ENCODE data around the gene MOSPD2.

The MOSPD2 gene

DNA sequence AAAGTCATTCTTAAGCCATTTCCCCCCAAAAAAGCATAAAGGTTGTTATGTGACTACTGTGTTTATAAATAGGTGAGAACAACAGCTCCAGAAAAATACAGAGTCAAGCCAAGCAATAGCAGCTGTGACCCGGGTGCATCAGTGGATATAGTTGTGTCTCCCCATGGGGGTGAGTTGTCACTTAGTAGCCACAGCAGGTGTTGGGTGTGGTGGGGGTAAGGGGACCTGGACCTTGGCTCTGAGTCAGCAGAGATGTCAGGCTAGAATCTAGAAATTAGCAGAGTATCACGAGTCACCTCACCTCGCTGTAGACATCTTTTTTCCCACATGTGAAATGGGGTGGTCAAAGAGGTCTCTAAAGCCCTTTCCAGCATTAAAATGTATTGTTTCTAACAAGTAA is 42.4 kb downstream of the MOSPD2 start:
- no peak for DNase-seq (ENCODE audit: low read depth)

DNA sequence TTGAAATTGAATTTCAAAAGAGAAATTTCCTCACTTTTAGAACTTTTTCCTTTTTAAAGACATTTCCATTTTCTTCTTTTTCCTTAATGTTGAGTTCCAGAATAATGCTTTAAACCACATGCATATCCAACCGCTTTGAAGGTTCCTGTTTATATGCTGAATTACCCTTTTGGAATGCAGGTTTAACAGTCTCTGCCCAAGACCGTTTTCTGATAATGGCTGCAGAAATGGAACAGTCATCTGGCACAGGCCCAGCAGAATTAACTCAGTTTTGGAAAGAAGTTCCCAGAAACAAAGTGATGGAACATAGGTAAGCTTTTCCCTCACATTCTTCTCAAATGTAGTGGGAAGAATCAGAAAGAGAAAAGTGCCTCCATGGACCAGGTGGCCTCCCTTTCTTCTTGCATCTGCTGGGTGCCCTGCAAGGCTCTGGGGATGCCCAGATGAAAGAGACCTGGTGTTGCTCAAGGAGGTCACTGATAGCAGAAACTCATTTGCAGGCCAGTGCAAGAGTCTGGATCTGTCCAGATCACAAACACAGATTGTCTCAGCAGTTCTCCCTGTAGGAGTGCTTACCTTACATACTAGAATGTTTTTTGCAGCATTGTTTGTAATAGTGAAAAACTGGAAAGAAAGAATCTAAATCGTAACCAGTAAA is 42.9 kb downstream of the MOSPD2 start:
- DNase-seq (ENCODE audit: low read depth) = no peak

DNA sequence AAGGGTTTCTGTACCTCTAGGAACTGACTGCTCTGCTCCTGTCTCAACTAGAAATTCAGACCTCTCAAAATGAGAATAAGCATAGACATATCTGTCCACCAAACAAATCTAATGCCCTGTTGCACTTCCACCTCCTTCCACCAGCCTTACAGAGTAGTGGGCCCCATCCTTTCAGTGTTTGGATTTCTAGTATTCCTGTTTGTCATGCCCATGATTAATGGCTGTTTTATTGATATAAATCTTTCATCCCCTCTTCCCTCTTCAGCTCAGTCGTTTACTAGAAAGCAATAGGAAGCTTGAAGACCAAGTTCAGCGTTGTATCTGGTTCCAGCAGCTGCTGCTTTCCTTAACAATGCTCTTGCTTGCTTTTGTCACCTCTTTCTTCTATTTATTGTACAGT is 46.2 kb downstream of the MOSPD2 start:
- no peak for DNase-seq (ENCODE audit: low read depth)

DNA sequence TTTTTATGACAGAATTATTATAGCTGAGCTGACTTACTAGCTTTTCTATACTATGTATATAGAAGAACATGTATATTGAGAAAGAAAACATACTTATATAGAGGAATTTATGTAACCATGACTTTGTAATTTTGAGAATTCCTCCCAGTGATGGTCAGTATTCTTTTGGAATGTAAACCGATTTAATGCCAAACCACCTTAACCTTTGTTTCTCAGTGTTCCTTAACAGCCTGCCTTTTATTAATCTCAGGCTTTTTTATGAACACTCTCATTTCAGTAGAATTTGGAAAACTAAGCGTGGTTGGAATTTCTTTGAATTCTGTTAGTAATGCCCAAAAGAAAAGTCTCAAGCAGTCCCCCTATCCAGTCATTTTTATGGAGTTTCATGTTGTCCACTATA is 47.0 kb downstream of the MOSPD2 start:
- no peak for DNase-seq (ENCODE audit: low read depth)

DNA sequence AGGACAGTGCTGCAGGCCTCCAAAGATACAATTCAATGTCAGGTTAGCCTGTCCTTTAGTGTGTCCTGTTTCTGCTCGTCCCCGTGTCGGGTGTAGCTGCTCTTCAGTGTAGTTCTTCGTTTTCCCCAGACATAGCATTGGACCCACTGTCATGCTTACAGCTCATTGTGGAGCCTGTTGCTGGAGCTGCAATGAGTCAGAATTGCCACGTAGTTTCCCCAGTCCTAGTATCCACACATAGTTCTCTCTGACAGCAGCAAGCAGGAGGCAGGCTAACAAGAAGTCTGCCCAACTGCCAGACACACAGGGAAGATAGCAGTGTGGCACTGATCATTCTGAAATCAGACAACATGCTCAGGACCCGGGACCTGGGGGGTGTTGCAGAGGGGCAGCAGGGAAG is 49.2 kb downstream of the MOSPD2 start:
- no peak for DNase-seq (ENCODE audit: low read depth)

DNA sequence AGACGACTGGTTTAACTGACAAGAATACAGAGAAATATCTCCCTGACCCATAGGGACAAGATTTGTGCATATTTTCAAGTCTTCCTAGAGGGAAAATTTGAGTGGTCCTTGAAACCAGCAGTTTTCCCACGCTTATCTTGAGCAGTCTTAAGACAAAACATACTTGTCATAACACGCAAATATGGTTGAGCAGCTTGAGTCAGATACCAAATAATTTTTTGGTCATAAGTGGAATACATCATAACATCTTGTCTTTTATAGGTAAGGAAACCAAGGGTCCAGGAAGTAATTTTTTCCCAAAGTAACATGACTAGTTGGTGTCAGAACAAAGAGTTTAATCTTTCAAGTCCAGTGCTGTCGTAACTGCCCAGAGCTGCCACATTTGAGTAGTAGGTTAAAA is 50.5 kb downstream of the MOSPD2 start:
- DNase-seq (ENCODE audit: low read depth) = no peak

DNA sequence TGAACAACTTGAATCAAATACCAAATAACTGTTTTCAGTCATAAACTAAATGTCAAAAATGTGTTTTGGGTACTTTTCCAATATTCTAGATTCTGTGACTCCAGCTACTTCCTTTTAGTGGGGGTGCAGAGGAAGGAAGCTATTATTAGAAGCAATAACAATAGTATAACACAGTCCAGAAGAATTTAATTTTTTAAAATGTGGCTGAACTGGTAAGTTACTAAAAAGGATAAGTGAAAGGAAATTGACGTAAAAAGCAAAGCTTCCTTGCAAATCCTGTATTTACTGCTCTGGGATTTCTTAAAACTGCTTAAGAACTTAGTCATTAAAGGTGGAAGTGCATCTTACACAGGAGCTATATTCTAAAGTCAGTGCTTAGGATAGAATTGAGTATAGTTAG is 53.2 kb downstream of the MOSPD2 start:
- DNase-seq (ENCODE audit: low read depth) = no peak

DNA sequence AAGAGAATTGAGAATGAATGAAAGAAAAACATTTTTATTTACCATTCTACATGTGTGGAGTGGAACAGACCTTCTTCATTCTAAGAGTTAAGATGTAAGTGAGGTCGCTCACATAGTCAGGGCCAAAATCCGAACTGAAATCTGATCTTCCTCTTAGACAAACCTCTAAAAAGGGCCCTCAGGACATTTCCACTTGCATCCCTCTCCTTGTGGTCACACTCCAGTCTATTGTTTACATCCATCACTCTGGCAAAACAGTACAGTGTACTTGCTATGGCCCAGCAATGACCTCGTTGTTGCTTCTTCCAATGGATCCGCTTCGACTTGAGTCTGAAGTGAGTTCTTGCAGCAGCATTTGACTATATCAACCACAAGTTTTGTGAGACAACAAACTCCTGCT is 54.2 kb downstream of the MOSPD2 start:
- no peak for DNase-seq (ENCODE audit: low read depth)

DNA sequence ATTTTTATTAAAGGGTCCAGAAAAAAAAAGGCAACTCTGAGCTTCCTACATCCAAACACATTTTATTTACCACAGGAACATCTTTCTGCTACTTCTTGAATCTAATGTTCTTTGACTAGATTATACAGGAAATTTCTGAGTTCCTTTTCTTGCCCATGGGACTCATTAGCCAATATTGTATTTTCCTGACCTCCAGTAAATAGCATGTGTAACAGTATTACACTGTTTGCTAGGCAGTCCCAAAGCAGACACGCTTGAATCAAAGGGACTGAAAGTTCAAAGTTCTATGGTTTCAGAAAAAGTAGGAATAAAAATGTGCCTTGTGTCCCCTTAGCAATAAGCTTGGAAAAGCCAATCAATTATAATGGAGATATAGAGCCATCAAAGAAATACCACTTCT is 57.4 kb downstream of the MOSPD2 start:
- DNase-seq (ENCODE audit: low read depth) = no peak

DNA sequence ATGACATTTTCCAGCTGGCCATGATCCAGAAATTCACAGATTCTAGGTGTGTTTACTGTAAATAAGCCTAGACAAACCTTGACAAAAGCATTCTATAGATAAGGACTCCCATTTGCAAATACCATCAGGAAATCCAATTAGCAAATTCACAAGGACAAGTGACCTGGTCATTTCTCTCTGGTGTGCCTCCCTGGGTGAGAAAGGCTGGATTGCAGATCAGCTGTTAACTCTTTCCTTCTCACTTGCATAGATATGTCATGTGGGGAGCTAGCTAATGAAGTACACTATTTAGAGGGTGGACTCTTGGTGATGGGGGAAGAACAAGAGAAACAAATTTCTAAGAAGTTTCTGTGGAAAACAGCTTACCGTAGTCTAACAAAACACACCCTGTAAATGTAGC is 58.9 kb downstream of the MOSPD2 start:
- DNase-seq (ENCODE audit: low read depth) = no peak

DNA sequence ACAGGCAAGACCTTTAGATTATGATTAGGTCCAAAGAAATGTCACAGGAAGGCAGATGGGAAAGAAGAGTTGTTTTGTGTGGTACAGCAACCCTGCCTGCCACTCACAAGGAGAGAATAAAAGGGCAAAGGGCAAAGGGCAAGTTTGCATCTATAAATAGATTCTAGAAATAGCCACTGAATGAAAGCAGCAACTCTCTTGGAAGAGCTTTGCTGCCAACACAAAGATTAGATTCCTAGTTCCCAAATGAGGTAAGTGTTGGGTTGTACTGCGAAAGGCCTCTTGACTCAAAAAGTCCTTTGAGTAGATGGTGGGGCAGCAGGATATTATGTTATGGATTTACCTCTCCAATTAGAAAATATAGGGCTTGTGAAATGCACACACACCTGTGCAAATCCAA is 61.2 kb downstream of the MOSPD2 start:
- no peak for DNase-seq (ENCODE audit: low read depth)

DNA sequence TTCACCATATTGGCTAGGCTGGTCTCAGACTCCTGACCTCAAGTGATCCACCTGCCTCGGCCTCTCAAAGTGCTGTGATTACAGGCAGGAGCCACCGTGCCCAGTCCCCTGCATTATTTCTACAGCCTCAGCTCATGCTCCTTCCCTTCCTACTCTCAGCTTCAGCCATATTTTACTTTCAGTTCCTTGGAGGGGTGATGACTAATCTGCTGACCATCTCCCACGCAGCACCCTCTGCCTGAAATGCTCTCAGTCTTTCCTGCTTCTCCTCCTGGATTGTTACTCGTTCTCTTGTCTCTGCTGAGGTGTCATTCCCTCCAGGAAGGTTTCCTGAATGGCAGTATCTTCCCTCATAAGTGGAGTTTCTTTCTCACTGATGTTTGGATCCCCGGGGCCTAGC is 63.3 kb downstream of the MOSPD2 start:
- no peak for DNase-seq (ENCODE audit: low read depth)

DNA sequence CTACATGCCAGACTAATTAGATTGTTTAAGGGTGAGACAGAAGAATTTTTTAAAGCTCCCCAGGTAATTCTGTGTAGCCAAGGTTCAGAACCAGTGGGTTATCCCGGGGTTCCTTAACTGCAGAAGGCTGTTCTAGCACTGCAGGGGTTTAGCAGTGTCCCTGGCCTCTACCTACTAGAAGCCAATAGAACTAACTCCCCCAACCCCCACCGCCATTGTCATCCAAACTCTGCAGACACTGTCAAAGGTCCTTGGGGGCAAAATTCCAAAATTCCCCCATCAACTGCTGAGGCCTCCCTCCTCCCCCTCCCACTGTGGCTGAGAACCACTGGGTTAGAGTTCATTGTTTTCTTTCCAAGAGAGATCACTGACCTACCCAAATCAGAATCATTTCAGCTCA is 66.4 kb downstream of the MOSPD2 start:
- no peak for DNase-seq (ENCODE audit: low read depth)

DNA sequence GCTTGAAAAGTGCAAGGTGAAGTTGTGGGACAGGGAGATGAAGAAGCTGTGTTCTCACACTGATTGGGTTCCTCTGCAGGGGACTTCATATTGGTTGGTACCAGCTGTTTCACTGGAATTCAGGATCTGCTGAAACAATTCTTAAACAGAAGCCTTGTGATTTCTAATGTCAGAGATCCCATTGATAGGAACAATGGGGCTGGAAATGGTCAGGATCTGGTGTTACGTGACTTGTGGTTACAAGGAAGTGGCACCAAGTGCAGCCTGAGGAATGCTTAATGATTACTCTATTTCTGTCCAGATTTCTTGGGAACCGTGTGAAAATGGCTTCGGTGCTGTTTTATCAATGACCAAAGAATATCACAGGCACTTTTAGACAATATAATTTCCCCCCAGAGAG is 68.1 kb downstream of the MOSPD2 start:
- DNase-seq (ENCODE audit: low read depth) = no peak

DNA sequence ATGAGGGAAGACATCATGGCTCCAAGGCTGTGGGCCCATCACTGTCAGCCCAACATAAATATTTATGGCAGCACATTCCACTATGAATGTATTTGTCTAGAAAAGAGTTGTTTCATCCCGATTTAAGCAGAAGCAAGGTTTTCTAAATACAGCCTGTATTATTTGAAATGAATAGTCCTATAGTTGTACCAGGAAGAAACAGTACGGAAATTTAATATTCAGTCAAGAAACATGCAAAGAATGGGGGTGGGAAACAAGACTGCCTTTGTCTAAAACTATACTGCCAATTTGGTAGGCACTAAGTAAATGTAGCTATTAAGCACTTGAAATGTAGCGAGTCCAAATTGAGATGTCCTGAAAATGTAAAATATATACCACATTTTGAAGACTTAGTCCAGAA is 69.1 kb downstream of the MOSPD2 start:
- DNase-seq (ENCODE audit: low read depth) = no peak

DNA sequence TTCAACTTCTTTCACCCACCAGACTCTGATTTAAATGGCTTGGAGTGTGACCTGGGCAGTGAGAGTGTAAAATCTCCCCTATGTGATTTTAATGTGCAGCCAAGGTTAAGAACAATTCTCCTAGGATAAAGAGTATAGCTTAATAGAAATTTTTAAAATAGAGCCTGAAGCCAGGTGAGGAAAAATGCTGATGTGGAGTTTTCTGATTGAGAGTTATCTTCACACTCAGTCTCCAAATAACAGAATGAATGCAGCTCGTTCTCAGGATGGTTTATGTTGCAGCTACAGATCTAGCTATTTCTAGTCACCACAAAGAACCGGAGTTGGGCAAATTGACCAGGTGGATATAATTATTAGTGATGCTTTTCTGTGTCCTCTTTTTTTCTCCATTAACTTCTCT is 70.7 kb downstream of the MOSPD2 start:
- no peak for DNase-seq (ENCODE audit: low read depth)

DNA sequence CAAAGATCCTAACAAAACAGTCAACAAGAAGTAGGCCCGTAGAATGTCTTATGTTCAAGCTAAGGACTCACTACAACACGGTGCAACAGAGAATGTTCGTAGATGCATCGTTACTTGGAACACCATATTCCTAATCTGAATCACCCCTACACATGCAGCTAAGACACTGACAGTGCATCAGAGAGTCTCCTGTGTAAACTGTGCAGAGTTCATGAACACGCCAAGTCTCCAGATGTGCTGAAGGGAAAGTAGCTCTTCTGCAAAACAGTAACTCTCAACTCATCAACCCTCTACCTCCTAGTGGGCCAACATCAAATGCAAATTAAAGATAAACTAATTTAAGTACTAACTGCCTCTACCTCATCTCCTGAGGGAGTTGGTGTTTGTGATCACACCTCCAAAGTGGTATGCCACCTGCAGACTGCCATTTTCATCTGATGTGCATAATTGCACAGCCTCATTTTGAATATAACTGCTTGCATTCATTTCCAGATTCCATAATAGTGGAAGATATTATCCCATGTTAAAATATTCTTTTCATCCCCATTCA is 73.5 kb downstream of the MOSPD2 start:
- no peak for DNase-seq (ENCODE audit: low read depth)

DNA sequence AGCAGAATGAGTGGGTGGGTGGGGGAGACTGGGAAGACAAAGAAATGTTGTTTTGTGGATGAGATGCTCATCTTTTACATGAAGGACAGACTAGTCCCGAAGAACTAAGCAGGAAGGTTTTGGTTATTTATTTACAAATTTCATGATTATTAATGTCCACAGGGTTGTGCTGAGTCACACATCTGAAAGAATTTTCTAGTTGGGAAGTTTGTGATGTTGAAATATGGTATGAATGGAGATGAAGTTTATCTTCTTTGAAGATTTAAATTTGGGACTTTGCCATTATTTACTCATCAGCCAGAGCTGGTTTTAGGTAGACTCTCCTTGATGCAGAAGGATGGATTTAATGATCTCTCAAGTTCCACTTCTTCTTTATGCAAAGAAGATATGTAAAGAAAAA is 75.5 kb downstream of the MOSPD2 start:
- no peak for DNase-seq (ENCODE audit: low read depth)

DNA sequence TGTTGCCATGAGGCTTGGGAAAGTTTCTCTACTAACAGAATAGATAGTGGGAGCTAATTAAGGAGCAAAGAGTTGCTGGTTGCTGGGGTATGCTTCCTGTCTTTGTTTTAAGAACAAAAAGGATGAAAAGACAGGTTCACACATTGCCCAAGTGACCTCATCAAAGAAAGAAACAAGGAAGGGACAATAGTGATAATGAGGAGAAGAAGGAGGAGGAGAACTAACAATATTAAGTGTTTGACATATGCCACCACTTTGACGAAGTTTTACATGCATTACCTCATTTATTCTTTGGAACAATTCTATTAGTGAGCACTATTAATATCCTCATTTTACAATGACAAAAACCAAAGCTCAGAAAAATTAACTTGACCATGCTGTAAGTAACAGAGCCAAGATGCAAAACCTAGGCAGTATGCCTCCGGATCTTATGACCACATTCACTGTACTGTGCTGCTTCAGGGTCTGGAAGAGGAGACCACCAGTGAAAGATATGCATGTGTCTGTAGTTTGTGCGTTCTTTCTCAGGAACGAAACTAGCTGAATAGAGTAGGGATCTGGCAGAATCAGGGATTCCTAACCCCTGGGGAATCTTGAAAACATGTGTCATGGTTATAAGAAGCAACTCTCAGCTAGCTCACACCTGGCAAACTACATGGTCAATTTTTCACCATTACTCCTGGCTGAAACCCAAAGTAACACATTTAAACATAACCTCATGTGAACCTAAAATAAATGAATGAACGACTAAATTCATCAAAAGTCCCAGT is 83.8 kb downstream of the MOSPD2 start:
- no peak for DNase-seq (ENCODE audit: low read depth)

DNA sequence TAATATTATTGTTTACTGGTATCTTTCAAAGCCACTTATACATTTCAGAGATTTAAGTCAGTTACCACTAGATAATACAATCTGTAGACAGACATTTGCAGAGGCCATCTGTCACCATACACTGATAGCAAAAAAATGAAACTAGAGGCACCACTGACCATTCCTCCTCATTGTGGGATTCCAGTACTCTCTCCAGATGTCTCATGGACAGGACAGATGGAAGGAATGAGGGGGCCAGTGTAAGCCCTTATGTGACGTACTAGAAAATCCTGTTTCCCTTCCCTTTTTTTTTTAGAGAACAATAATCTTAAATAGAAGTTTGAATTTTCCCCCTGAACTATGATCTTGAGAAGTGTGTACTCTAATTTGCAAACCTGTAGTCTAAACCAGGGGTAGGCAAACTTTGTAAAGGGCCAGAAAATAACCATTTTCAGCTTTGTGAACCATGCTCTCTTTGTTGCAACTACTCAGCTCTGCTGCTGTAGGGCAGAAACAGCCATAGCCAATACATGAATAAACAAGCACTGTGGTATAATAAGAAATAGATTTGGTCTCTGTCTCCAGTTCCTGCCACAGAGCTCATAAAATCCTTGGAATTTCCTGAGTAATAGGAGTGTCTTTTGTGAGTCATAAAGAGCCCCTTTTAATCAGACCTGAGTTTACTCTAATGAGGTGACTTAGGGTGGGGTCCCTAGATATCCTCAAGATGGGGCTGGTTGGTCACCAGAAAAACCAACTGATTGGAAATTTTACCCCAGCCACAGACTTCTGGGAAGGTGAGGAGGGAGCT is 90.4 kb downstream of the MOSPD2 start:
- no peak for DNase-seq (ENCODE audit: low read depth)

DNA sequence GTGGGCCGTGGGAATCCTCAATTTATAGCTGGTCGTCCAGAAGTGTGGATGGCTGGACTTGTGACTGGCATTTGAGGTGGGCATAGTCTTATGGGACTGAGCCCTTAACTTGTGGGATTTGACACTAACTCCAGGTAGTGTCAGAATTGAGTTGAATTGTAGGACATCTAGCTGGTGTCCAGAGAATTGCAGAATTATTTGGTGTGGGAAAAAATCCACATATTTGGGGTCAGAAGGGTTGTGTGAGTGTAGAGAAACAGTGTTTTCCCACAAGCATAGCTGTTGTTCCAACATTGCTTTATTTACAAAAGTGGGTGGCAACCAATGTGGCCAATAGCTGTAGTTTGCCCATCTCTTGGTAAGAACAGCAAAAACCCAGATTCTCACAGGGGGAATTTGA is 91.3 kb downstream of the MOSPD2 start:
- DNase-seq (ENCODE audit: low read depth) = no peak

Measured in activated T-helper 1 cell treated with Interleukin-2 at 50 U/mL for 16 hours (primary cell).